PC-3 (cell line): ENCODE data around the gene TGFBR3. TPM values are rescaled to one million over a fixed set of nuclear protein-coding genes. Genes with fewer than 3 reads are reported as not detected.

Experiments
- ATAC-seq: fragments of 200-7000 bp; cut with Tn5 transposase; 2 replicates; pipeline ENCODE4 v1.9.1; 2020; ENCODE audit warnings: mild to moderate bottlenecking, moderate library complexity
- BruUV-seq: library from RNA; stranded (reverse); fragments of 400-500 nt; replicated peaks from 2 replicates; lab custom pipeline; 2021; lab: Mats Ljungman, UMichigan
- CTCF ChIA-PET: fragments of 300-600 bp; sonication (Branson Sonifier 250); formaldehyde crosslinking; loops from one replicate; lab custom pipeline; 2022; ENCODE audit warnings: antibody characterized with exemption; lab: Charles Lee
- POLR2A ChIA-PET: fragments of 300-600 bp; sonication (Branson Sonifier 250); formaldehyde crosslinking; loops from one replicate; lab custom pipeline; 2022; ENCODE audit warnings: antibody characterized with exemption; ENCODE audit not compliant: unreplicated experiment; lab: Charles Lee
- DNase-seq: peaks from one replicate; pipeline ENCODE4 v3.0.0-alpha.2; 2015
- H2AFZ ChIP-seq: fragments of 300-600 bp; sonication (generic); 2 replicates; pipeline ENCODE4 v1.6.0; 2016; ENCODE audit warnings: antibody characterized with exemption, low read length
- H3F3A ChIP-seq: fragments of 300-600 bp; sonication (generic); one replicate; pipeline ENCODE4 v1.6.0; 2017; ENCODE audit warnings: antibody characterized with exemption, low read length, control low read depth, mild to moderate bottlenecking; ENCODE audit not compliant: unreplicated experiment
- H3K27ac ChIP-seq: fragments of 300-600 bp; sonication (generic); 2 replicates; pipeline ENCODE4 v1.5.1; 2016; ENCODE audit warnings: mild to moderate bottlenecking, low read length
- H3K27me3 ChIP-seq: fragments of 300-600 bp; sonication (generic); 2 replicates; pipeline ENCODE4 v1.6.1; 2016; ENCODE audit warnings: low read length, mixed read lengths
- H3K36me3 ChIP-seq: fragments of 300-600 bp; sonication (generic); 2 replicates; pipeline ENCODE4 v1.6.1; 2016; ENCODE audit warnings: low read depth, mixed run types, low read length, mixed read lengths
- H3K4me1 ChIP-seq: fragments of 300-600 bp; sonication (generic); 2 replicates; pipeline ENCODE4 v1.5.1; 2016; ENCODE audit warnings: low read length; ENCODE audit not compliant: insufficient read depth
- H3K4me2 ChIP-seq: fragments of 300-600 bp; sonication (generic); 2 replicates; pipeline ENCODE4 v1.6.0; 2016; ENCODE audit warnings: low read length
- H3K4me3 ChIP-seq: fragments of 300-600 bp; sonication (generic); 2 replicates; pipeline ENCODE4 v1.5.1; 2016; ENCODE audit warnings: mild to moderate bottlenecking, low read length, mixed read lengths
- H3K79me2 ChIP-seq: fragments of 300-600 bp; sonication (generic); 2 replicates; pipeline ENCODE4 v1.6.1; 2017; ENCODE audit warnings: low read length, mixed read lengths
- H3K9ac ChIP-seq: fragments of 300-600 bp; sonication (generic); 2 replicates; pipeline ENCODE4 v1.6.0; 2016; ENCODE audit warnings: mild to moderate bottlenecking, low read length
- H3K9me2 ChIP-seq: fragments of 300-600 bp; sonication (generic); replicated peaks from 2 replicates; pipeline ENCODE4 v1.6.1; 2016; ENCODE audit warnings: mixed run types, low read length, mixed read lengths
- H3K9me3 ChIP-seq: fragments of 300-600 bp; sonication (generic); 2 replicates; pipeline ENCODE4 v1.6.1; 2016; ENCODE audit warnings: low read length, mixed read lengths
- H4K20me1 ChIP-seq: fragments of 300-600 bp; sonication (generic); 2 replicates; pipeline ENCODE4 v1.6.1; 2016; ENCODE audit warnings: low read length, mixed read lengths
- CTCF ChIP-seq: fragments of 300-600 bp; sonication (generic); conservative IDR thresholded peaks from 2 replicates; pipeline ENCODE4 v1.5.1; 2017; ENCODE audit warnings: antibody characterized with exemption, low read depth, mild to moderate bottlenecking, low read length
- EZH2 ChIP-seq: fragments of 300-600 bp; sonication (generic); IDR thresholded peaks from one replicate; pipeline ENCODE4 v1.6.1; 2017; ENCODE audit warnings: antibody characterized with exemption, mild to moderate bottlenecking, low read length; ENCODE audit not compliant: unreplicated experiment
- EZH2phosphoT487 ChIP-seq: fragments of 300-600 bp; sonication (generic); IDR thresholded peaks from 2 replicates; pipeline ENCODE4 v1.6.1; 2018; ENCODE audit warnings: mild to moderate bottlenecking, antibody characterized with exemption, low read length, borderline replicate concordance
- intact Hi-C: fragments of 100-400 bp; cut with micrococcal nuclease; formaldehyde crosslinking; loops from 2 replicates; pipeline ENCODE4 v1.9.0; 2023
- total RNA-seq: library from RNA; depleted of rRNA; stranded (reverse); fragments of >200 nt; gene quantifications from 2 replicates; pipeline ENCODE4 v1.2.3, GENCODE V29; 2014

Gene TGFBR3
- total RNA-seq, 1 experiment from 2014 or later: 2.8 TPM

- Histone ChIP-seq H3K4me3 (no peak overlapping the region), H3K9me2 (no peaks in the 10 kb centered on the region), H3K79me2 (no peaks in the 10 kb centered on the region), H2AFZ (no peak overlapping the region), H3K36me3 (no peaks in the 10 kb centered on the region), H3K27ac (no peak overlapping the region), H3K4me2 (no peak overlapping the region), H3F3A (no peaks in the 10 kb centered on the region), H3K9me3 (no peaks in the 10 kb centered on the region), H3K27me3 (no peaks in the 10 kb centered on the region), H3K9ac (no peak overlapping the region), H3K4me1 (peaks cover 11% of the 10 kb centered on the region), H4K20me1 (no peaks in the 10 kb centered on the region)
- no peak for ATAC-seq
- ChIA-PET CTCF (no interaction called here), POLR2A (no interaction called here)
- DNase-seq: no peak
- no TSS peak for BruUV-seq
- intact Hi-C loops: loop anchor here (5.0 kb wide), 1 partner anchor 72 kb away; no protein-coding TSS in a partner anchor
- TF ChIP-seq CTCF: no peak
- TF ChIP-seq EZH2: no peak
- no peak for TF ChIP-seq EZH2phosphoT487
Observed at GRCh38 chr1:91684481-91685196, 201.3 kb downstream of the TGFBR3 start.

- DNase-seq: no peak
- no peak overlapping the region for H3K4me3 ChIP-seq
- H3K27me3 ChIP-seq: no peaks in the 10 kb centered on the region
- no peaks in the 10 kb centered on the region for H3F3A ChIP-seq
- H3K36me3 ChIP-seq: no peaks in the 10 kb centered on the region
- no peaks in the 10 kb centered on the region for H3K9me2 ChIP-seq
- no TSS peak for BruUV-seq
- intact Hi-C loops: no loop called here
- H3K4me2 ChIP-seq: no peak overlapping the region
- ATAC-seq: no peak
- ChIA-PET CTCF (no interaction called here), POLR2A (no interaction called here)
- TF ChIP-seq CTCF (no peak), EZH2 (no peak), EZH2phosphoT487 (no peak)
- H3K27ac ChIP-seq: no peak overlapping the region
- H3K9me3 ChIP-seq: no peaks in the 10 kb centered on the region
- no peaks in the 10 kb centered on the region for H4K20me1 ChIP-seq
- no peak overlapping the region for H3K9ac ChIP-seq
- no peaks in the 10 kb centered on the region for H3K79me2 ChIP-seq
- H2AFZ ChIP-seq: no peak overlapping the region
- H3K4me1 ChIP-seq: peaks cover 11% of the 10 kb centered on the region
Observed at GRCh38 chr1:91683598-91683951, 202.4 kb downstream of the TGFBR3 start.

- H4K20me1 ChIP-seq: no peaks in the 10 kb centered on the region
- DNase-seq (no peak), ATAC-seq (no peak)
- H3K36me3 ChIP-seq: no peaks in the 10 kb centered on the region
- H3K9ac ChIP-seq: no peak overlapping the region
- H3K9me3 ChIP-seq: no peaks in the 10 kb centered on the region
- ChIA-PET POLR2A (no interaction called here), CTCF (interaction anchor here (0.6 kb wide), 1 partner anchor 114 kb away, joined by 5 read pairs; no protein-coding TSS in a partner anchor)
- H3K27me3 ChIP-seq: no peaks in the 10 kb centered on the region
- no peaks in the 10 kb centered on the region for H3F3A ChIP-seq
- H3K4me2 ChIP-seq: no peak overlapping the region
- no peaks in the 10 kb centered on the region for H3K79me2 ChIP-seq
- H3K27ac ChIP-seq: no peak overlapping the region
- no peak overlapping the region for H3K4me3 ChIP-seq
- peaks cover 11% of the 10 kb centered on the region for H3K4me1 ChIP-seq
- TF ChIP-seq CTCF (no peak), EZH2phosphoT487 (no peak), EZH2 (no peak)
- intact Hi-C loops: no loop called here
- H3K9me2 ChIP-seq: no peaks in the 10 kb centered on the region
- H2AFZ ChIP-seq: no peak overlapping the region
- BruUV-seq: no TSS peak
Observed at GRCh38 chr1:91682882-91683597, 202.9 kb downstream of the TGFBR3 start.
